Left ventricle myocardium inferior (tissue), 1 donor: Measurements from ENCODE around the gene KCTD13. TPM values are rescaled to one million over a fixed set of nuclear protein-coding genes. Genes with fewer than 3 reads are reported as not detected.
A peak's percentile ranks its signal among the peaks of the same experiment; 100 is the strongest.

Source experiments
- DNase-seq: peaks from one replicate; pipeline ENCODE4 v3.0.0-alpha.2; 2020
- H3K27ac ChIP-seq: fragments of 200-600 bp; replicated peaks from 2 replicates; pipeline ENCODE4 v1.8.0; 2021
- H3K27me3 ChIP-seq: fragments of 200-600 bp; 2 replicates; pipeline ENCODE4 v1.8.0; 2021; ENCODE audit warnings: low read depth
- H3K36me3 ChIP-seq: fragments of 200-600 bp; 2 replicates; pipeline ENCODE4 v1.8.0; 2021
- H3K4me1 ChIP-seq: fragments of 200-600 bp; 2 replicates; pipeline ENCODE4 v1.8.0; 2021
- H3K4me3 ChIP-seq: fragments of 200-600 bp; 2 replicates; pipeline ENCODE4 v1.8.0; 2021; ENCODE audit warnings: mild to moderate bottlenecking, moderate library complexity
- H3K9me3 ChIP-seq: fragments of 200-600 bp; replicated peaks from 2 replicates; pipeline ENCODE4 v1.8.0; 2021
- intact Hi-C: fragments of 100-400 bp; cut with micrococcal nuclease; formaldehyde crosslinking; loops from one replicate; pipeline ENCODE4 v1.11.0; 2022
- long read RNA-seq: library from polyadenylated mRNA; unstranded; transcript quantifications from one replicate; pipeline ENCODE4 v2.0.0, GENCODE V29; 2021
- total RNA-seq: library from RNA; stranded (reverse); fragmentation: NEBNext Ultra II Directional; extraction: Animal tissue kit (Norgen Biotek cat#: 25700); gene quantifications from one replicate; pipeline ENCODE4 v1.2.1, GENCODE V29; 2021
- TF ChIP-seq, protein P1 (sequence below): fragments of 200-600 bp; IDR thresholded peaks from 2 replicates; pipeline ENCODE4 v1.8.0; 2021; ENCODE audit warnings: antibody characterized with exemption, mild to moderate bottlenecking, borderline replicate concordance
- donor health status: DM: no; HTN: yes; CAD: no; lungs with severe emphysema.

The KCTD13 gene, protein sequence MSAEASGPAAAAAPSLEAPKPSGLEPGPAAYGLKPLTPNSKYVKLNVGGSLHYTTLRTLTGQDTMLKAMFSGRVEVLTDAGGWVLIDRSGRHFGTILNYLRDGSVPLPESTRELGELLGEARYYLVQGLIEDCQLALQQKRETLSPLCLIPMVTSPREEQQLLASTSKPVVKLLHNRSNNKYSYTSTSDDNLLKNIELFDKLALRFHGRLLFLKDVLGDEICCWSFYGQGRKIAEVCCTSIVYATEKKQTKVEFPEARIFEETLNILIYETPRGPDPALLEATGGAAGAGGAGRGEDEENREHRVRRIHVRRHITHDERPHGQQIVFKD
- 9.2 TPM for total RNA-seq
- long read RNA-seq, full-length matches to known transcripts: 11 of 15 reads
- long read RNA-seq, partial matches to known transcripts: 0 of 15 reads
- long read RNA-seq, other reads (novel, unspliced or antisense): 4 of 15 reads

DNA sequence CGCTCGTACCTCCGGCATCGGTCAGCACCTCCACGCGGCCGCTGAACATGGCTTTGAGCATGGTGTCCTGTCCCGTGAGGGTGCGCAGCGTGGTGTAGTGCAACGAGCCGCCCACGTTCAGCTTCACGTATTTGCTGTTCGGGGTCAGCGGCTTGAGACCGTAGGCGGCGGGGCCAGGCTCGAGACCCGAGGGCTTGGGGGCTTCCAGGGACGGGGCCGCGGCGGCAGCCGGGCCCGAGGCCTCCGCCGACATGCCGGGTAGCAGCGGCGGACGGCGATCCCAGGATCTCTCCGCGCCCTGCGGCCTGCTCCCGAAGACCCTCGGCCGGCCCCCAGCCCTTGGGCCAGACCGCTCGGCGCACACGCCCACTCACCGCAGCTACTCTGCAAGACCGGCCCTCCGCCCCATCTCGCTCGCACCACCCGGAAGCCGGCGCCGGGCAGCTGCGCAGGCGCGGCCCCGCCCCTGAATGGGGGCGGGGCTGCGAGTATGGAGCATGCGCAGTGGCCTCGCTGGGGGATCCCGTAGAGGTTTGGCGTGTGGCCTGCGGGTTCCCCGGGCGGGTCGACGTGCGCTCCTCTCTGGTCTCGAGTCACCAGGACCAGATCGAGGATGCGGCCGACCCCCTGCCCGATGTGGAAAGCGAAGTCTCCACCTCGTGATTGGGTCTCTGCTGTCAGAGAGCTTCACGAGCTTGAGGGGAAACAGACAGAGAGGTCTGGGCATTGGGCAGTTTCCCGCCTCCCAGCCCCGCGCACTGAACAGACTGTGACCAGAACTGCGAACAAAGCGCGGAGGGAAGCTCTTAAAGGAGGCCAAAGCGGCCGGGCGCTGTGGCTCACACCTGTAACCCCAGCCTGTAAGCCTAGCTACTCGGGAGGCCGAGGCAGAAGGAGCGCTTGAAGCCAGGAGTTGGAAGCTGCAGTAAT is at the start of gene KCTD13:
Gene KCTD13 (minus strand): TSS at position 446 of the 930 bp plus-strand sequence. CDS start 193 bp downstream, at position 253.
- TF ChIP-seq, protein P1, sequence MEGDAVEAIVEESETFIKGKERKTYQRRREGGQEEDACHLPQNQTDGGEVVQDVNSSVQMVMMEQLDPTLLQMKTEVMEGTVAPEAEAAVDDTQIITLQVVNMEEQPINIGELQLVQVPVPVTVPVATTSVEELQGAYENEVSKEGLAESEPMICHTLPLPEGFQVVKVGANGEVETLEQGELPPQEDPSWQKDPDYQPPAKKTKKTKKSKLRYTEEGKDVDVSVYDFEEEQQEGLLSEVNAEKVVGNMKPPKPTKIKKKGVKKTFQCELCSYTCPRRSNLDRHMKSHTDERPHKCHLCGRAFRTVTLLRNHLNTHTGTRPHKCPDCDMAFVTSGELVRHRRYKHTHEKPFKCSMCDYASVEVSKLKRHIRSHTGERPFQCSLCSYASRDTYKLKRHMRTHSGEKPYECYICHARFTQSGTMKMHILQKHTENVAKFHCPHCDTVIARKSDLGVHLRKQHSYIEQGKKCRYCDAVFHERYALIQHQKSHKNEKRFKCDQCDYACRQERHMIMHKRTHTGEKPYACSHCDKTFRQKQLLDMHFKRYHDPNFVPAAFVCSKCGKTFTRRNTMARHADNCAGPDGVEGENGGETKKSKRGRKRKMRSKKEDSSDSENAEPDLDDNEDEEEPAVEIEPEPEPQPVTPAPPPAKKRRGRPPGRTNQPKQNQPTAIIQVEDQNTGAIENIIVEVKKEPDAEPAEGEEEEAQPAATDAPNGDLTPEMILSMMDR: no peak
- peak; percentile 84 for DNase-seq
- no peaks in the 10 kb centered on the region for H3K27me3 ChIP-seq
- H3K4me3 ChIP-seq: peak within 1 kb of the TSS; percentile 100
- intact Hi-C loops: no loop called here
- H3K27ac ChIP-seq: peak within 1 kb of the TSS; percentile 91
- no peaks in the 10 kb centered on the region for H3K9me3 ChIP-seq
- peaks cover 35% of the 10 kb centered on the region for H3K4me1 ChIP-seq
- peaks cover 16% of the 10 kb centered on the region for H3K36me3 ChIP-seq

DNA sequence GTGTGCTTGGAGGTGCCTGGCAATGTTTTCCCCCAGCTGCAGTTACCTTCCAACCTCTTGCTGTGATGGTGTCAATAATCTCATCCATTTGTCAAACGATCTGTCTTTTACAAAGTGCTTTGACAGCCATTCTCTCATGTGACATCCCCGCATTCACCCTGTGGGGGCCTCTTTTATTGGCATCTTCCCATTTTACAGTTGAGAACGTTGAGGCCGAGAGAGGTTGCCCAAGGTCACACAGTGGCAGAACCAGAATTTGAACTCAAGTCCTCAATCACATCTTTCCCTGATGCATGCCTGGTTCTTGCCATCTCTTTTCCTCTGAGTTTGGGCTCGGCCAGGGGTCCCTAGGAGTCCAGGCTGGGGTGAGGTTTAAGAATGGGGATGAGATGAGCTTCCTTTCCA is 49.1 kb upstream of the KCTD13 start:
- peaks cover 67% of the 10 kb centered on the region for H3K4me1 ChIP-seq
- H3K9me3 ChIP-seq: no peaks in the 10 kb centered on the region
- H3K4me3 ChIP-seq: peak overlapping the region; percentile 97
- H3K36me3 ChIP-seq: peaks cover 30% of the 10 kb centered on the region
- H3K27me3 ChIP-seq: no peaks in the 10 kb centered on the region
- H3K27ac ChIP-seq: peak overlapping the region; percentile 96
- TF ChIP-seq, protein P1: no peak
- intact Hi-C loops: no loop called here
- no peak for DNase-seq

DNA sequence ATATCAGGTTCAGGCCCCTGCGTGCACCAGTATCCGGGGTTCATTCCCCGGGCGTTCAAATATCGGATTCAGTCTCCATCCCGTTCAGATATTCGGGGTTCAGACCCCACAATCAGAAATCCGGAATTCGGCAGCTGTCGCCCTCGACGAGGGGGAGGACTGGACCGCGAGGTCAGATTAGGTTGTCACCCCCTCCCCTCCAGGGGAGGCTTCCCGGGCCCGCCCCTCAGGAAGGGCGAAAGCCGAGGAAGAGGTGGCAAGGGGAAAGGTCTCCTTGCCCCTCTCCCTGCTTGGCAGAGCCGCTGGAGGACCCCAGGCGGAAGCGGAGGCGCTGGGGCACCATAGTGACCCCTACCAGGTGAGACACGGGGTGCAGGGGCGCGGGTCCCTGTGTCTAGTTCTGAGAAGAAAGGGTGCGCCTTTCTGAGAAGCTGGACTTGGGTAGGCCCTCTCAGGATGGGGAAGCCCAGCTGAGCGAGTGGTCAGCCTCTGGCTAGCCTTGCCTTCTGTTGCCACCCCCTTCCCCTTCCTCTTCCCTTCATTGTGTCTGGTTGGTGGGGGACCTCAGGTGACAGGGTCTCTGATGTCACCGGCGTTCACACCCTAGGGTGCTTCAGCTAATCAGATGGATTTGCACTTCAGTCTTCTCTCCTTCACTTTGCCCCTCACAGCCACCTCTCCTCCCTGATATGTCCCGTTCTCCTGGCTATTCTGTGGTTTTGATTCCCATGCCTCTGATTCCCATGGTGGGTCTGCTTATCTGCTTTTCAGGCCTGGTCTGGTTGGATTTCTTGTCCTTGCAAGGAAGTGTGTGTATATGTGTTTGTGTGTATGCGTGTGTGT is 48.5 kb upstream of the KCTD13 start:
- intact Hi-C loops: no loop called here
- no peaks in the 10 kb centered on the region for H3K9me3 ChIP-seq
- no peak for DNase-seq
- H3K36me3 ChIP-seq: peaks cover 28% of the 10 kb centered on the region
- H3K27ac ChIP-seq: peak overlapping the region; percentile 96
- H3K4me3 ChIP-seq: peak overlapping the region; percentile 97
- no peaks in the 10 kb centered on the region for H3K27me3 ChIP-seq
- TF ChIP-seq, protein P1: no peak
- H3K4me1 ChIP-seq: peaks cover 60% of the 10 kb centered on the region

DNA sequence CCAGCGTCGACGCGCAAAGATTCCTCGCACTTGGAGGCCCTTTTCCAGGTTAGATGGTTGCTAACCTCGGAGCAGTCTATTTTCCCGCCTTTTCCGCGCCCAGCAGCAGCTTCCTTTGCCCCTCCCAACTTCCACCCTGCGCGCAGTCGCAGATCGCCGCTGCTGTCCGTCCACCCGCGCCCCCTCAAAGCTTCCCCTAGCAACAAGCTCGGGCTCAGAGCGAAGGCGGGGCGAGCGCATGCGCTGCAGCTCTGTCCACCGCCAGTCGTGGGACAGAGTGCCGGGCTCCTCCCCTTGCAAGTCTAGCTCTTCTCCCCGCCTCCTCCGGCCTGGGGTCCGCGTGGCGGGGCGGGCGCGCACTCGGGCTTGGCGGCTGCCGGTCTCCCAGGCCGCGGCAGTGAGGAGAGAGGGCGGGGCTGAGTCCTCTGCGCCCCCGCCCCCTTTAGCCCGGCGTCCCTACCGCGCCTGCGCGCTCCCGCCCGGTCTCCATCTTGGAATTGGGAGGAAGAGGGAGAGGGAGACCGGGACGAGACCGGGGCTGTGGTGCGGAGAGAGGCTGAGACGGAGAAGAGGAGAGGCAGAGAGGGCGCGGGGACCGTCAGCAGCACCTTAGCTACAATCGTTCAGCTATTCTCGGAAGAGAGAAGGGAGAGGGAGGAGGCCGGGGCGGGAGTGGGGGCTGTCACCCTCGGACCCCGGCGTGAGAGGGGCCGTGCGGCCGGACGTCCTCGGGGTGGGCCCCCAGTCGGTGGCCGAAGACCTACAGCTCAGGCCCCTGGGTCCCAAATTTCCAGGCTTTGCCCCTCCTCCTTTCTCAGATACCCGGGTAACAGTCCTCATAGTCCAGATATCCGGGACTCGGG is 47.6 kb upstream of the KCTD13 start, which contains the start of gene TAOK2:
Gene TAOK2 (plus strand): TSS at position 485 of the 863 bp plus-strand sequence. CDS start 3,905 bp downstream, outside the sequence.
- DNase-seq: peak; percentile 99
- Histone ChIP-seq H3K27ac (peak within 1 kb of the TSS; percentile 96), H3K9me3 (no peaks in the 10 kb centered on the region), H3K4me3 (peak within 1 kb of the TSS; percentile 97), H3K36me3 (peaks cover 26% of the 10 kb centered on the region), H3K4me1 (peaks cover 54% of the 10 kb centered on the region), H3K27me3 (no peaks in the 10 kb centered on the region)
- intact Hi-C loops: no loop called here
- TF ChIP-seq, protein P1: no peak
